Adrenal gland (tissue), 12 donors: Measurements from ENCODE around the gene SF3B2. TPM values are rescaled to one million over a fixed set of nuclear protein-coding genes. Genes with fewer than 3 reads are reported as not detected.

ENCODE experiments used
- DNase-seq, 7 donors: peaks; one replicate each; pipeline ENCODE4 v3.0.0-alpha.2; 2019 to 2020
- H3K27ac ChIP-seq, 5 donors: fragments of 200-600 bp; sonication (generic) in 4 of 5; 1 replicate in 3 of 5; 2 replicates in 2 of 5; pipeline versions ENCODE4 v1.5.1 to v1.8.0; 2016 to 2020; ENCODE audit warnings: mild to moderate bottlenecking in 1 of 5
- H3K27me3 ChIP-seq: fragments of 200-600 bp; 2 replicates; pipeline ENCODE4 v1.8.0; 2021
- H3K36me3 ChIP-seq, 2 donors: fragments of 200-600 bp; replicated peaks in 1 of 2; 1 replicate in 1 of 2; 2 replicates in 1 of 2; pipeline versions ENCODE4 v1.5.1 to v1.8.0; 2018 to 2022
- H3K4me1 ChIP-seq, 2 donors: fragments of 200-600 bp; replicated peaks in 1 of 2; 1 replicate in 1 of 2; 2 replicates in 1 of 2; pipeline versions ENCODE4 v1.5.1 to v1.8.0; 2018 to 2021
- H3K4me3 ChIP-seq, 4 donors: fragments of 200-600 bp; sonication (generic) in 3 of 4; one replicate each; pipeline ENCODE4 v1.5.1; 2016 to 2018
- H3K9me3 ChIP-seq, 3 donors: fragments of 200-600 bp; sonication (generic) in 1 of 3; replicated peaks in 1 of 3; 1 replicate in 2 of 3; 2 replicates in 1 of 3; pipeline versions ENCODE4 v1.5.1 to v1.8.0; 2016 to 2021
- CTCF ChIP-seq, 6 experiments: fragments of 450-650 bp in 4 of 6; fragments of 200-600 bp in 2 of 6; sonication (generic) in 1 of 6; IDR thresholded peaks; 1 replicate in 5 of 6; 2 replicates in 1 of 6; pipeline versions ENCODE4 v1.5.1 to v1.8.0; 2016 to 2021; ENCODE audit warnings: antibody characterized with exemption in 6 of 6, mild to moderate bottlenecking in 2 of 6, moderate library complexity in 1 of 6
- POLR2A ChIP-seq, 2 donors: fragments of 450-650 bp; IDR thresholded peaks; one replicate each; pipeline ENCODE4 v1.6.1; 2017; ENCODE audit warnings: antibody characterized with exemption in 2 of 2, mild to moderate bottlenecking in 2 of 2, moderate library complexity in 1 of 2
- WGBS, 4 donors: extraction: QIAGEN DNeasy Blood & Tissue Kit in 2 of 4; methylation state at CpG; one replicate each; pipeline versions ENCODE4 v1.1.5 to v1.1.7; 2013 to 2017; 5-methylcytosine and 5-hydroxymethylcytosine counted together
- intact Hi-C, 2 donors: fragments of 100-400 bp; cut with DNase I; formaldehyde crosslinking; loops; one replicate each; pipeline versions ENCODE4 v1.14.1 to v1.15.0; 2022 to 2023
- polyA plus RNA-seq, 3 donors: library from polyadenylated mRNA; stranded (reverse); fragments of 200-250 nt in 2 of 3; fragments of 350-450 nt in 1 of 3; fragmentation: Illumina TruSeq in 1 of 3; extraction: RNeasy Lipid Tissue Mini Kit (QIAGEN cat#74804) in 1 of 3; gene quantifications; one replicate each; pipeline ENCODE4 v1.2.3, GENCODE V29; 2013 to 2014
- total RNA-seq, 9 donors: library from RNA; depleted of rRNA in 4 of 9; stranded (reverse); fragments of >200 nt in 4 of 9; fragments of 120-200 nt in 1 of 9; fragmentation: NEBNext Ultra II Directional in 1 of 9; extraction: Animal tissue kit (Norgen Biotek cat#: 25700) in 1 of 9; gene quantifications; one replicate each; pipeline versions ENCODE4 v1.1.0 to v1.2.4, GENCODE V29; 2013 to 2023
- donor health status: healthy with polysubstance abuse.
- donor health status: Bipolar disorder and iron deficiency.
- donor health status: DM: yes; HTN: yes; CAD: no.
- donor health status: DM: no; HTN: no; CAD: no.
- donor health status: DM: no; HTN: no; CAD: no.
- donor health status: DM: yes; HTN: yes; CAD: no.

Gene SF3B2
- total and polyA plus RNA-seq, 12 donors: 101 to 196 (median 141) TPM

GRCh38 chr11:66100272-66101065 lies 48.3 kb downstream of the SF3B2 start:
- no peak for TF ChIP-seq POLR2A (IDR thresholded peaks at IDR 0.05)
- no peak for TF ChIP-seq CTCF (IDR thresholded peaks at IDR 0.05)

DNA sequence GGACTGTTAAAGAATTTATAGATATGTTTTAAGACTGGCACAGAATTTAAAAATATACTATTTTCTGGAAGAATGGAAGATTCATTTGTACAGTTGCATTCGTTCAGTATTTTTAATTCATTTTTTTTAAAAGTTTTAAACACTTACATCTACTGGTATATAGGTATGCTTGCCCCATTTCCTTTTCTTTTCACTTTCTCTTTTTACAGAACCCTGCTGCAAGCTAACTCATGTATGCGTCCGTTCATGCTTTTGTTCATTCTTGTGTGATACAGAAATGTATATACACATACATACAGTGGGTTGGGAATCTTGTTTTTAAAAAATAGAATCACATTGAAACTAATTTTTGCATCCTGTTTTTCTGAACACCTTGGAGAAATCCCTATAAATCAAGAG lies 48.9 kb downstream of the SF3B2 start:
- WGBS, 4 donors: 62 to 76% (median 71%) methylated on average over 3 of the region's 3 CpGs
- Histone ChIP-seq H3K4me1 (peaks cover 5 to 17% of the 10 kb centered on the region in 2 donors), H3K27me3 (no peaks in the 10 kb centered on the region), H3K27ac (peak overlapping the region in 2 of 5 donors; percentile 40 to 74), H3K9me3 (no peaks in the 10 kb centered on the region), H3K4me3 (no peak overlapping the region), H3K36me3 (no peaks in the 10 kb centered on the region)
- no peak for DNase-seq
- TF ChIP-seq CTCF (IDR thresholded peaks at IDR 0.05) (no peak), POLR2A (IDR thresholded peaks at IDR 0.05) (no peak)
- intact Hi-C loops: no loop called here

More at GRCh38 chr11:66100272-66101065, 48.3 kb downstream of the SF3B2 start:
- intact Hi-C loops: no loop called here
- Histone ChIP-seq H3K36me3 (no peaks in the 10 kb centered on the region), H3K9me3 (no peaks in the 10 kb centered on the region), H3K27ac (peak overlapping the region in 4 of 5 donors; percentile 30 to 74 (median 50)), H3K4me1 (peaks cover 5 to 17% of the 10 kb centered on the region in 2 donors), H3K27me3 (no peaks in the 10 kb centered on the region), H3K4me3 (no peak overlapping the region)
- peak; percentile 79 to 93 (median 90) for DNase-seq
- 22 to 42% (median 30%) methylated on average over 9 to 14 of the region's 14 CpGs for WGBS, 4 donors

DNA sequence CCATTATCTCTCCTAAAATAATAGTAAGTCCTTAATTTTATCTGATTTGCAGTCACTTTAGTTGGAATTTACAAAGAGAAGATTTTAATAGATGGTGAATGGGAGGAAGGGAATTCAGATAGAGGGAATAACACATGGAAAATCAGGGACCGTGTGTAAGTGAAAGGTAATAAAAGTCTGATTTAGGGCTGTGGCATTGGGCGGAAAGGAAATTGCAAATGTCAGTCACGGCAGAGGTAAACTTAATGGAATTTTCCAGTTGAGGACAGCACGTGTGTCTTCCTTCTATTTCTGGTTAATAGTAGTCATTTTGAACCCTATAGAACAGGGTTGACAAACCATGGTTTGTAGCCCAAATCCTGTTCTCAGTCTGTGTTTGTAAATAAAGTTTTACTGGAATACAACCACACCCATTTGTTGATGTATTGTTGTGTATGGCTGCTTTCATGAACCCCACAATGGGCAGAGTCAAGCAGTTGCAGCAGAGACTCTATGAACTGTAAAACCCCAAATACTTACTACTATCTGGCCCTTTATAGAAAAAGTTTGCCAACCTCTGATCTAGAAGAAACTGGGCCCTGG lies 52.0 kb downstream of the SF3B2 start:
- WGBS, 4 donors: 76 to 90% (median 82%) methylated on average over 4 of the region's 4 CpGs
- Histone ChIP-seq H3K27ac (no peak overlapping the region), H3K27me3 (no peaks in the 10 kb centered on the region), H3K4me1 (peaks cover 5 to 17% of the 10 kb centered on the region in 2 donors), H3K9me3 (no peaks in the 10 kb centered on the region), H3K4me3 (no peak overlapping the region), H3K36me3 (no peaks in the 10 kb centered on the region)
- DNase-seq: no peak
- intact Hi-C loops: no loop called here
- TF ChIP-seq POLR2A (IDR thresholded peaks at IDR 0.05): no peak
- no peak for TF ChIP-seq CTCF (IDR thresholded peaks at IDR 0.05)

DNA sequence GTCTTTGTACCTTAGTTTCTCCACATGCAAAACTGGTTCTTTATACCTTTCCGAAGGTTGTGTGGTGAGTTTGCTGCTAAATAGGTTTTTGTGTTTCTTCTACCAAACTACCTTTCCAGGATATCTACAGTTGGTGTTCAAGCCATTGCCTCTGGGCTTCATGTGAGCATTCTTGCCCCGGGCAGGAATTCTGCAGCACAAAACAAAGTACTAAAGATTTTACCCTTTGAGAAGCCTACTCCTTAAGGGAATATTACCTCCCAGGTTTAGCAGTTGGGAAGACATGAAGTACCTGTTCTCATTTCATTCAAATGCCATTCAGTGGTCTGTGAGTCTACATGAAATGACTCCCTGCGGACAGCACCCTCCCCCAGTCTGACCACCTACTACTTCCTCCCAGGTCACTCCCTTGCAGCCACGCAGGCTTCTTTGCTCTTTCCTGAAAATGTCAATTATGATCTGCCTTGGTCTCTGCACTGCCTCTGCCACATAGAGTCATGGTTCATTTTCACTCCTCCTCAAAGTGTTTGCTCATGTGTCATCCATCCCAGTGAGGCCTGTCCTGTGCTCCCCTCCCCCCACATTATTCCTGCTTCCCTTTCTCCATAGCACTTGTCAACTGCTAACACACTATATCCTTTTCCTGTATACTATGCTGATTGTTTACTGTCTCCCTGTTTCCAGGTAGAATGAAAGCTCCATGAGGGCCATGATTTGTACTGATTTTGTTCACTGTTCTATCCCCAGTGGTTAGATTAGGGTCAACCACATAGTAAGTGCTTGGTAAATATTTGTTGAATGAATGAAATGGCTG lies 54.8 kb downstream of the SF3B2 start:
- intact Hi-C loops: no loop called here
- WGBS, 4 donors: 84 to 97% (median 86%) methylated on average over 4 of the region's 4 CpGs
- TF ChIP-seq POLR2A (IDR thresholded peaks at IDR 0.05) (no peak), CTCF (IDR thresholded peaks at IDR 0.05) (no peak)
- Histone ChIP-seq H3K9me3 (no peaks in the 10 kb centered on the region), H3K4me3 (no peak overlapping the region), H3K27me3 (no peaks in the 10 kb centered on the region), H3K4me1 (peaks cover 3 to 6% of the 10 kb centered on the region in 2 donors), H3K36me3 (no peaks in the 10 kb centered on the region), H3K27ac (no peak overlapping the region)
- DNase-seq: no peak
